K562 (cell line): ENCODE results near the gene SLC22A23. TPM values are rescaled to one million over a fixed set of nuclear protein-coding genes. Genes with fewer than 3 reads are reported as not detected.

Experiments
- ATAC-seq: fragments of 200-7000 bp; cut with Tn5 transposase; 3 replicates; pipeline ENCODE4 v1.9.1; 2020; ENCODE audit warnings: moderate library complexity
- BruUV-seq: library from RNA; stranded (reverse); fragments of 400-500 nt; replicated peaks from 2 replicates; lab custom pipeline; 2021; lab: Mats Ljungman, UMichigan
- CTCF ChIA-PET: fragments of 300-600 bp; formaldehyde crosslinking; extraction: SDS; loops from one replicate; lab custom pipeline; 2021; ENCODE audit warnings: low intra/inter-chr PET ratio; lab: Yijun Ruan, JAX
- POLR2A ChIA-PET: fragments of 300-600, 350-650 bp; sonication (Branson Sonifier 250); formaldehyde crosslinking; extraction: SDS; loops from one replicate; lab custom pipeline; 2021; ENCODE audit warnings: antibody characterized with exemption, inconsistent platforms; lab: Yijun Ruan, JAX
- DNase-seq, 4 experiments: peaks; one replicate each; pipeline versions ENCODE4 v3.0.0 to v3.0.0-alpha.2; 2011 to 2018; ENCODE audit warnings: low spot score in 3 of 4, mixed read lengths in 3 of 4; ENCODE audit errors: extremely low read depth in 1 of 4
- FAIRE-seq: peaks from 2 replicates; lab custom pipeline; 2011; peaks lifted over from hg19 to GRCh38; lab: Jason Lieb, UNC
- H2AFZ ChIP-seq: 2 replicates; pipeline ENCODE4 v1.6.0; 2011; ENCODE audit warnings: low read depth, low read length, control low read depth, inconsistent platforms
- H3K27ac ChIP-seq: fragments of 200-600 bp; 3 replicates; pipeline ENCODE4 v1.8.0; 2011; ENCODE audit warnings: low read depth, mild to moderate bottlenecking, control low read depth, inconsistent platforms, low read length, moderate library complexity, mixed read lengths; ENCODE audit errors: extremely low read depth
- H3K27me3 ChIP-seq, 2 experiments: fragments of 300-600 bp in 1 of 2; 2 replicates in 1 of 2; 3 replicates in 1 of 2; pipeline versions ENCODE4 v1.6.0 to v1.8.0; 2011; ENCODE audit warnings: inconsistent platforms in 2 of 2, low read length in 2 of 2, mild to moderate bottlenecking in 1 of 2, mixed read lengths in 1 of 2, moderate library complexity in 1 of 2; ENCODE audit not compliant: control insufficient read depth in 2 of 2, insufficient read depth in 2 of 2
- H3K36me3 ChIP-seq: fragments of 300-600 bp; 3 replicates; pipeline ENCODE4 v1.8.0; 2011; ENCODE audit warnings: mild to moderate bottlenecking, low read length, inconsistent platforms; ENCODE audit not compliant: control insufficient read depth, insufficient read depth
- H3K4me1 ChIP-seq, 2 experiments: fragments of 200-600 bp in 1 of 2; replicated peaks in 1 of 2; 2 replicates in 1 of 2; 3 replicates in 1 of 2; pipeline versions ENCODE4 v1.5.1 to v1.8.0; 2011; ENCODE audit warnings: inconsistent platforms in 2 of 2, low read length in 2 of 2, mild to moderate bottlenecking in 1 of 2, mixed read lengths in 1 of 2, moderate library complexity in 1 of 2; ENCODE audit not compliant: control insufficient read depth in 2 of 2, insufficient read depth in 2 of 2
- H3K4me2 ChIP-seq: 2 replicates; pipeline ENCODE4 v1.6.1; 2011; ENCODE audit warnings: low read length, control low read depth, inconsistent platforms, mixed read lengths; ENCODE audit not compliant: insufficient read depth
- H3K4me3 ChIP-seq: fragments of 200-600 bp; sonication (generic), shearing (Covaris generic); 2 replicates; pipeline ENCODE4 v1.5.1; 2016; ENCODE audit warnings: control low read depth, inconsistent platforms
- H3K79me2 ChIP-seq: fragments of 200-600 bp; 3 replicates; pipeline ENCODE4 v1.8.0; 2011; ENCODE audit warnings: low read length, inconsistent platforms; ENCODE audit not compliant: control insufficient read depth, insufficient read depth
- H3K9ac ChIP-seq, 2 experiments: 2 replicates each; pipeline versions ENCODE4 v1.6.0 to v1.6.1; 2011; ENCODE audit warnings: low read depth in 2 of 2, low read length in 2 of 2, control low read depth in 1 of 2, inconsistent platforms in 1 of 2, mild to moderate bottlenecking in 1 of 2, mixed read lengths in 1 of 2; ENCODE audit not compliant: insufficient read depth in 1 of 2
- H3K9me1 ChIP-seq: one replicate; pipeline ENCODE4 v1.6.0; 2011; ENCODE audit warnings: inconsistent platforms, mild to moderate bottlenecking, low read length, moderate library complexity; ENCODE audit not compliant: control insufficient read depth, insufficient read depth
- H3K9me3 ChIP-seq: replicated peaks from 2 replicates; pipeline ENCODE4 v1.5.1; 2011; ENCODE audit warnings: low read depth, low read length, inconsistent platforms; ENCODE audit not compliant: control insufficient read depth, insufficient read depth
- H4K20me1 ChIP-seq: replicated peaks from 2 replicates; pipeline ENCODE4 v1.6.1; 2011; ENCODE audit warnings: low read length, inconsistent platforms, mixed read lengths; ENCODE audit not compliant: control insufficient read depth, insufficient read depth
- ETV5 ChIP-seq: sonication (generic); formaldehyde crosslinking; IDR thresholded peaks from 2 replicates; pipeline ENCODE4 v1.4.0; 2020; ENCODE audit warnings: low read depth, mild to moderate bottlenecking, missing genetic modification reagents
- FOXM1 ChIP-seq, 2 experiments: fragments of 450-650 bp in 1 of 2; sonication (generic) in 1 of 2; formaldehyde crosslinking in 1 of 2; IDR thresholded peaks; 2 replicates each; pipeline versions ENCODE4 v1.6.1 to v1.9.0; 2017 to 2022; ENCODE audit warnings: low read depth in 2 of 2, mild to moderate bottlenecking in 2 of 2, missing genetic modification reagents in 1 of 2, moderate library complexity in 1 of 2
- GTF2F1 ChIP-seq: IDR thresholded peaks from 2 replicates; pipeline ENCODE4 v1.6.1; 2011; ENCODE audit warnings: low read depth, low read length, improper control_type of control experiment
- NCOA4 ChIP-seq: fragments of 450-650 bp; IDR thresholded peaks from 2 replicates; pipeline ENCODE4 v1.6.1; 2018; ENCODE audit warnings: mild to moderate bottlenecking; ENCODE audit not compliant: partially characterized antibody
- PCBP2 ChIP-seq: fragments of 200-400 bp; formaldehyde crosslinking; IDR thresholded peaks from 2 replicates; pipeline ENCODE4 v1.6.1; 2018; ENCODE audit warnings: low read length, low read depth, mild to moderate bottlenecking, moderate library complexity; ENCODE audit not compliant: poor library complexity, severe bottlenecking
- POLR3G ChIP-seq: IDR thresholded peaks from 2 replicates; pipeline ENCODE4 v1.6.1; 2011; ENCODE audit not compliant: insufficient read length, insufficient replicate concordance; ENCODE audit errors: extremely low read depth
- RAD51 ChIP-seq: fragments of 450-650 bp; IDR thresholded peaks from 2 replicates; pipeline ENCODE4 v1.7.1; 2016; ENCODE audit warnings: low read depth, mild to moderate bottlenecking, borderline replicate concordance
- RB1 ChIP-seq: fragments of 450-650 bp; IDR thresholded peaks from 2 replicates; pipeline ENCODE4 v1.6.1; 2017; ENCODE audit warnings: low read depth, mild to moderate bottlenecking
- SMARCC2 ChIP-seq: fragments of 450-650 bp; IDR thresholded peaks from 2 replicates; pipeline ENCODE4 v1.6.1; 2017; ENCODE audit warnings: antibody characterized with exemption, moderate library complexity, mild to moderate bottlenecking, low read depth
- SUPT5H ChIP-seq: fragments of 450-650 bp; IDR thresholded peaks from 2 replicates; pipeline ENCODE4 v1.6.1; 2016
- TEAD4 ChIP-seq, 2 experiments: sonication (generic) in 1 of 2; formaldehyde crosslinking in 1 of 2; IDR thresholded peaks; 2 replicates each; pipeline versions ENCODE4 v1.6.1 to v1.8.0; 2012 to 2022; ENCODE audit warnings: borderline replicate concordance in 1 of 2, inconsistent platforms in 1 of 2, low read length in 1 of 2, mild to moderate bottlenecking in 1 of 2, missing genetic modification reagents in 1 of 2
- TRIM24 ChIP-seq, 2 experiments: fragments of 450-650 bp; IDR thresholded peaks; 2 replicates each; pipeline ENCODE4 v1.6.1; 2016
- ZFP30 ChIP-seq: fragments of 250-450 bp; sonication (Bioruptor Pico); IDR thresholded peaks from 2 replicates; pipeline ENCODE4 v1.8.0; 2022; ENCODE audit warnings: moderate library complexity, mild to moderate bottlenecking, inconsistent platforms, borderline replicate concordance
- ZNF12 ChIP-seq: sonication (generic); formaldehyde crosslinking; IDR thresholded peaks from 2 replicates; pipeline ENCODE4 v1.4.0; 2020; ENCODE audit warnings: mild to moderate bottlenecking, missing genetic modification reagents
- ZNF124 ChIP-seq: sonication (generic); formaldehyde crosslinking; IDR thresholded peaks from 2 replicates; pipeline ENCODE4 v1.8.1; 2022; ENCODE audit warnings: missing genetic modification reagents
- ZNF79 ChIP-seq: fragments of 250-450 bp; sonication (Bioruptor Pico); IDR thresholded peaks from 2 replicates; pipeline ENCODE4 v1.4.0; 2020; ENCODE audit warnings: low read depth, mild to moderate bottlenecking, moderate library complexity
- WGBS: fragments of 100-300 bp; shearing (Covaris generic); methylation state at CpG from one replicate; pipeline ENCODE4 v1.1.6; 2016; ENCODE audit warnings: low coverage, mixed read lengths; ENCODE audit not compliant: insufficient coverage; ENCODE audit errors: missing lambda C conversion rate; 5-methylcytosine and 5-hydroxymethylcytosine counted together
- in situ Hi-C: fragments of 300-500 bp; cut with MboI; formaldehyde crosslinking; loops from 4 replicates; pipeline ENCODE4 v1.15.0; 2018; ENCODE audit warnings: inconsistent platforms, mixed read lengths
- intact Hi-C: fragments of 100-400 bp; cut with micrococcal nuclease; formaldehyde crosslinking; loops from 2 replicates; pipeline ENCODE4 v1.14.2; 2022
- polyA plus RNA-seq, 8 experiments: library from polyadenylated mRNA; depleted of rRNA in 4 of 8; stranded (reverse) in 5 of 8; unstranded in 3 of 8; fragments of >200 nt; fragmentation: Nextera tagmentation in 2 of 8; fragmentation: Illumina TruSeq in 1 of 8; extraction: Ambion mirVana in 2 of 8; extraction: Trizol in 1 of 8; gene quantifications; 2 replicates each; pipeline versions ENCODE4 v1.2.1 to v1.2.3, GENCODE V29; 2011 to 2014; ENCODE audit warnings: inconsistent platforms in 1 of 8, missing spikeins in 1 of 8
- total RNA-seq, 7 experiments: library from RNA; depleted of rRNA in 6 of 7; stranded (reverse); fragments of >200 nt in 6 of 7; fragmentation: Illumina TruSeq in 2 of 7; extraction: Trizol in 2 of 7; gene quantifications; 2 replicates each; pipeline versions ENCODE4 v1.2.1 to v1.2.3, GENCODE V29; 2011 to 2021; ENCODE audit warnings: low replicate concordance in 1 of 7
- TF ChIP-seq, protein P1 (sequence below): sonication (generic); formaldehyde crosslinking; IDR thresholded peaks from 2 replicates; pipeline ENCODE4 v1.8.0; 2022; ENCODE audit warnings: missing genetic modification reagents, mild to moderate bottlenecking, moderate library complexity, borderline replicate concordance
- TF ChIP-seq, protein P2 (sequence below): fragments of 250-450 bp; sonication (Bioruptor Pico); IDR thresholded peaks from 2 replicates; pipeline ENCODE4 v1.5.0; 2020; ENCODE audit warnings: mild to moderate bottlenecking, borderline replicate concordance

SLC22A23 gene
- total and polyA plus RNA-seq, 9 of the 15 experiments (the other 6 are each of a cell fraction or from before 2014, with no cell fraction given): 0.30 to 8.7 (median 2.5) TPM

DNA sequence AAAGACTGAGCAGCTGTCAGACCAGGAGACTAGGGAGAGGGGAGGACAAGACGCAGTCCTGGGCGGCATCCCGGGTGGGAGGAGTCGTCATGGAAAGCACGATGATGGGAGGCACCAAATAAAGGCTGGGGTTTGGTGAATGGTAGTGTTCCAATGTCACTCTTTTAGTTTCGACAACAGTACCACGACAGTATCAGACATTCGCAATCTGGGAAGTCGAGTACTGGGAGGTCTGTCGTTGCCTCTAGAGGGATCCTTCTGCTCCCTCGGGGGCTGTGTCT is 166.0 kb downstream of the SLC22A23 start (continued):
- TF ChIP-seq POLR3G (no peak), SMARCC2 (no peak)
- TF ChIP-seq, protein P1, sequence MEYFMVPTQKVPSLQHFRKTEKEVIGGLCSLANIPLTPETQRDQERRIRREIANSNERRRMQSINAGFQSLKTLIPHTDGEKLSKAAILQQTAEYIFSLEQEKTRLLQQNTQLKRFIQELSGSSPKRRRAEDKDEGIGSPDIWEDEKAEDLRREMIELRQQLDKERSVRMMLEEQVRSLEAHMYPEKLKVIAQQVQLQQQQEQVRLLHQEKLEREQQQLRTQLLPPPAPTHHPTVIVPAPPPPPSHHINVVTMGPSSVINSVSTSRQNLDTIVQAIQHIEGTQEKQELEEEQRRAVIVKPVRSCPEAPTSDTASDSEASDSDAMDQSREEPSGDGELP (CRISPR knock-in tag): no peak

DNA sequence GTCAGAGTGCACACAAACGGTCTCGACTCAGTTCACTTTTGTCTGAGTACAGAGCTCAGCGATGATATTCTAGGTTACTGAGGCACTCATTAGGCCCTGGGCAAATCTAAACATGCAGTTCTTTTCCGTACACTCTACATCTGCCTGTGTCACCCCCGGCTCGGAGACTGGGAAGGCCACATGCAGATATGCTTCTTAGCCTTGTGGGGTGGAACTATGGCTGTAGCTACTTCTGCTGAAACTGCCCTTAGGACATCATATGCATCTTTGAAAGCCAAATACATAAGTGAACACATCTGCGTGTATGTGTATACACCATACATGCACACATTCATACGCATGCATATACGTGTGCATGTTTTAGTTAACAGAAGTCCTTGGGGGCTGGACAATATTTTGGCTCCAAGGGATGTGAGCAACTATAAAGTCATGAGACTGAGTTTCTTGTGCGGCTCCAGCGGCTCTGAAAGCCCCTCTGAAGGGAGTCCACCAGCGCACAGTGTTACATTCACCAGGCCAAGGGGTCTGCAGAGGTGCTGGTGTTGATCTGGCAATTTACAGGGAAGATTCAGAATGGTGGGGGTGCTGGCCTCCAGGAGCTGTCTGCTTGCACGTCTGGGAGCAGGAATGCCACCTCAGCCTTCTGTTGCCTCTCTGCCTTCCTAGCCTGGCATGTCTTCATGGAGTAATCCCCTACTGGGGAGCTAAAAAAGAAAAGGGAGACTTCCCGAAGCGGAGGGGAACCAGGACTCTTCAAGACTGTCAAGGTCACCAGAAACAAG is 166.5 kb downstream of the SLC22A23 start:
- intact Hi-C loops (no loop called here), in situ Hi-C loops (no loop called here)
- ATAC-seq (no peak), FAIRE-seq (no peak), DNase-seq (no peak)
- no peak for TF ChIP-seq RB1
- no peak for TF ChIP-seq ZNF79 (CRISPR knock-in tag)
- TF ChIP-seq SUPT5H: no peak
- no peak for TF ChIP-seq RAD51
- no peak for TF ChIP-seq ZFP30 (CRISPR knock-in tag)
- TF ChIP-seq ZNF12: no peak
- TF ChIP-seq, protein P2, sequence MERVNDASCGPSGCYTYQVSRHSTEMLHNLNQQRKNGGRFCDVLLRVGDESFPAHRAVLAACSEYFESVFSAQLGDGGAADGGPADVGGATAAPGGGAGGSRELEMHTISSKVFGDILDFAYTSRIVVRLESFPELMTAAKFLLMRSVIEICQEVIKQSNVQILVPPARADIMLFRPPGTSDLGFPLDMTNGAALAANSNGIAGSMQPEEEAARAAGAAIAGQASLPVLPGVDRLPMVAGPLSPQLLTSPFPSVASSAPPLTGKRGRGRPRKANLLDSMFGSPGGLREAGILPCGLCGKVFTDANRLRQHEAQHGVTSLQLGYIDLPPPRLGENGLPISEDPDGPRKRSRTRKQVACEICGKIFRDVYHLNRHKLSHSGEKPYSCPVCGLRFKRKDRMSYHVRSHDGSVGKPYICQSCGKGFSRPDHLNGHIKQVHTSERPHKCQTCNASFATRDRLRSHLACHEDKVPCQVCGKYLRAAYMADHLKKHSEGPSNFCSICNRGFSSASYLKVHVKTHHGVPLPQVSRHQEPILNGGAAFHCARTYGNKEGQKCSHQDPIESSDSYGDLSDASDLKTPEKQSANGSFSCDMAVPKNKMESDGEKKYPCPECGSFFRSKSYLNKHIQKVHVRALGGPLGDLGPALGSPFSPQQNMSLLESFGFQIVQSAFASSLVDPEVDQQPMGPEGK (CRISPR knock-in tag): no peak
- TF ChIP-seq TEAD4 (IDR thresholded peaks at IDR 0.05; ENCODE audit: low read length): no peak
- TF ChIP-seq TEAD4 (CRISPR knock-in tag; IDR thresholded peaks at IDR 0.05; ENCODE audit: borderline replicate concordance): no peak
- TF ChIP-seq GTF2F1: no peak
- TF ChIP-seq FOXM1 (IDR thresholded peaks at IDR 0.05; ENCODE audit: low read depth): no peak
- no peak for TF ChIP-seq FOXM1 (CRISPR knock-in tag; IDR thresholded peaks at IDR 0.05; ENCODE audit: low read depth)
- TF ChIP-seq PCBP2: no peak
- TF ChIP-seq ZNF124: no peak
- TF ChIP-seq ETV5 (CRISPR knock-in tag): no peak
- no peak for TF ChIP-seq TRIM24 (IDR thresholded peaks at IDR 0.05)
- TF ChIP-seq NCOA4: no peak
- H3K4me2 ChIP-seq: no peak overlapping the region
- no peaks in the 10 kb centered on the region for H3K27me3 ChIP-seq
- H2AFZ ChIP-seq: no peak overlapping the region
- no peaks in the 10 kb centered on the region for H3K79me2 ChIP-seq
- CTCF ChIA-PET: no interaction called here
- peaks cover 7% of the 10 kb centered on the region for H3K9me1 ChIP-seq
- H3K9ac ChIP-seq: no peak overlapping the region
- no peaks in the 10 kb centered on the region for H3K36me3 ChIP-seq
- peaks cover 20% of the 10 kb centered on the region; the same call in 1 of the 2 replicates for H4K20me1 ChIP-seq
- WGBS: 89% methylated on average over 14 of the region's 15 CpGs
- no peaks in the 10 kb centered on the region for H3K9me3 ChIP-seq
- no TSS peak for BruUV-seq
- H3K4me1 ChIP-seq: peaks cover 42 to 62% of the 10 kb centered on the region in 2 experiments
- no peak overlapping the region for H3K4me3 ChIP-seq
- POLR2A ChIA-PET: interaction anchor here (0.5 to 0.7 kb wide), 2 partner anchors 9 to 728 kb away, joined by 3 read pairs; no protein-coding TSS in a partner anchor
- H3K27ac ChIP-seq: no peak overlapping the region
